CD4-positive, alpha-beta memory T cell (primary cell): ENCODE measurements around the gene DHRS9. TPM values are rescaled to one million over a fixed set of nuclear protein-coding genes. Genes with fewer than 3 reads are reported as not detected.

Source experiments
- CTCF ChIA-PET: fragments of 350-600 bp; sonication (Branson Sonifier 250); formaldehyde crosslinking; loops from one replicate; lab custom pipeline; 2021; ENCODE audit warnings: inconsistent platforms; ENCODE audit not compliant: partially characterized antibody; lab: Charles Lee
- POLR2A ChIA-PET: fragments of 350-600 bp; sonication (Branson Sonifier 250); formaldehyde crosslinking; loops from one replicate; lab custom pipeline; 2021; ENCODE audit not compliant: partially characterized antibody; lab: Charles Lee
- DNase-seq, 5 donors: peaks; one replicate each; pipeline versions ENCODE4 v3.0.0 to v3.0.0-alpha.2; 2020 to 2022; ENCODE audit warnings: mixed read lengths in 1 of 5
- H3K27ac ChIP-seq: one replicate; pipeline ENCODE4 v1.7.0; 2013; ENCODE audit warnings: low read depth, low read length
- H3K27me3 ChIP-seq: 2 replicates; pipeline ENCODE4 v1.7.0; 2013; ENCODE audit warnings: mild to moderate bottlenecking, low read length, moderate library complexity; ENCODE audit not compliant: insufficient read depth
- H3K36me3 ChIP-seq: 2 replicates; pipeline ENCODE4 v1.7.0; 2013; ENCODE audit warnings: mild to moderate bottlenecking, low read length, moderate library complexity; ENCODE audit not compliant: insufficient read depth
- H3K4me1 ChIP-seq: 2 replicates; pipeline ENCODE4 v1.7.0; 2013; ENCODE audit warnings: mild to moderate bottlenecking, low read length, moderate library complexity; ENCODE audit not compliant: insufficient read depth
- H3K4me3 ChIP-seq, 2 donors: one replicate each; pipeline ENCODE4 v1.7.0; 2013; ENCODE audit warnings: low read length in 2 of 2, mild to moderate bottlenecking in 1 of 2
- H3K9me3 ChIP-seq, 2 donors: one replicate each; pipeline ENCODE4 v1.7.0; 2013; ENCODE audit warnings: low read length in 2 of 2, control low read depth in 1 of 2; ENCODE audit not compliant: control insufficient read depth in 1 of 2
- H3K27ac Mint-ChIP-seq, 7 donors: one replicate each; pipeline ENCODE4 v1.8.0; 2020 to 2021; ENCODE audit warnings: mixed read lengths in 7 of 7, mild to moderate bottlenecking in 6 of 7, inconsistent platforms in 3 of 7, moderate library complexity in 3 of 7
- H3K27me3 Mint-ChIP-seq, 2 donors: one replicate each; pipeline ENCODE4 v1.8.0; 2020 to 2021; ENCODE audit warnings: mixed read lengths in 2 of 2
- H3K36me3 Mint-ChIP-seq, 2 donors: one replicate each; pipeline ENCODE4 v1.8.0; 2020 to 2021; ENCODE audit warnings: mixed read lengths in 2 of 2, inconsistent platforms in 1 of 2, mild to moderate bottlenecking in 1 of 2
- H3K4me1 Mint-ChIP-seq, 4 donors: one replicate each; pipeline ENCODE4 v1.8.0; 2020 to 2021; ENCODE audit warnings: mixed read lengths in 4 of 4, mild to moderate bottlenecking in 1 of 4
- H3K4me3 Mint-ChIP-seq, 8 donors: one replicate each; pipeline ENCODE4 v1.8.0; 2020 to 2021; ENCODE audit warnings: mixed read lengths in 8 of 8, mild to moderate bottlenecking in 7 of 8, moderate library complexity in 6 of 8, inconsistent platforms in 3 of 8
- H3K9me3 Mint-ChIP-seq, 8 donors: one replicate each; pipeline ENCODE4 v1.8.0; 2020 to 2021; ENCODE audit warnings: mixed read lengths in 8 of 8, mild to moderate bottlenecking in 5 of 8, inconsistent platforms in 3 of 8, moderate library complexity in 1 of 8
- intact Hi-C: fragments of 100-400 bp; cut with micrococcal nuclease; formaldehyde crosslinking; loops from one replicate; pipeline ENCODE4 v1.15.1; 2023
- polyA plus RNA-seq, 2 donors: library from polyadenylated mRNA; unstranded; fragments of 300-500 nt; fragmentation: Illumina TruSeq; gene quantifications; one replicate each; pipeline ENCODE4 v1.2.3, GENCODE V29; 2021
- total RNA-seq, 2 experiments: library from RNA; stranded (reverse); gene quantifications; one replicate each; pipeline ENCODE4 v1.2.3, GENCODE V29; 2021

Gene DHRS9
- total and polyA plus RNA-seq, 4 experiments from 2014 or later: 0.32 to 0.44 TPM; not detected in 2

DNA sequence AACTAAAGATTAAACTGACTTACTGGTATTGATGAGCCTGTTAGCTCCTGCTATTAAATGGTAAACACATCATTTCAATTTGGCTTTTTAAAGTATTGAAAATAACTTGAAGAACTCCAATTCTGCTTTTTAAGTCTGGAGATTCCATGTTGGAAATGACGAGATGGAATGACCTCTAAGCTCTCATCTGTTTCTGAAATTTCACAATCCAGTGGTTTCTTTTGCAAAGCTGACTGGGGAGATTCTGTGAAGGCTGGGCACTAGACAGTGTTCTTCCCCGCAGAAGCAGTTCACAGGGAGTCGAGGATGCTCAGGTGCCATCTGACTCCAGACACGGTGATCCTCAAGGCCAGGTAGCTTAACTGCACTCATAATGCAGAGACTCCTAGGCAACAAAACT is 44.7 kb downstream of the DHRS9 start:
- no peaks in the 10 kb centered on the region for H3K27me3 ChIP-seq
- Mint-ChIP-seq H3K36me3 (no peaks in the 10 kb centered on the region), H3K4me1 (peaks cover 6 to 10% (median 8%) of the 10 kb centered on the region in 4 donors), H3K27me3 (peaks cover 3 to 4% of the 10 kb centered on the region in 2 donors), H3K4me3 (no peak overlapping the region), H3K9me3 (no peaks in the 10 kb centered on the region), H3K27ac (no peak overlapping the region)
- H3K4me3 ChIP-seq: no peak overlapping the region
- H3K27ac ChIP-seq: no peak overlapping the region
- intact Hi-C loops: no loop called here
- H3K9me3 ChIP-seq: no peaks in the 10 kb centered on the region
- no peaks in the 10 kb centered on the region for H3K36me3 ChIP-seq
- POLR2A ChIA-PET: no interaction called here
- peaks cover 11% of the 10 kb centered on the region for H3K4me1 ChIP-seq
- DNase-seq: no peak
- CTCF ChIA-PET: interaction anchor here (1.0 to 18.6 kb wide), 4 partner anchors 11 to 152 kb away, joined by 3 to 423 read pairs (median 5); no protein-coding TSS in a partner anchor

DNA sequence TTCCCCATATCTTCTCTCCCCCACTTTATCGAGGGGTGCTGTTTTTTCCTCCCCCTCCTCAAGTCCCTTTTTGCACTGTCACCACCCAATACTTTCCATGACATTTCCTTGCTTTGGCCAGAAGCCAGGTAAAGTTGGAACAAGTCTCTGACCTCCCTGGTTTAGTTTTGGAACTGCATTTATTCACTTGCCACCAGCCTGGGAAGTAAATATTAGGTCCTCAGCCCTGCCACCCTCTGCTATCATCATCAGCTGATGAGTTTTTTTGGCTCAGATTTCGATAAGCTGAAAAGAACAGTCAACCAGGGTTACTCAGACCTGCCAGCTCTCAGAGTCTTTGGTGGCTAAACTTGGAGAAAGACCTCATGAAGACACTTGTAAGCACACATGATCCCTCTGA is 47.0 kb downstream of the DHRS9 start:
- CTCF ChIA-PET: interaction anchor here (1.2 to 18.6 kb wide), 2 partner anchors 15 to 24 kb away, joined by 5 to 423 read pairs; no protein-coding TSS in a partner anchor
- DNase-seq: no peak
- Histone ChIP-seq H3K36me3 (no peaks in the 10 kb centered on the region), H3K27ac (no peak overlapping the region), H3K27me3 (no peaks in the 10 kb centered on the region), H3K4me3 (no peak overlapping the region), H3K4me1 (no peaks in the 10 kb centered on the region), H3K9me3 (no peaks in the 10 kb centered on the region)
- no peak overlapping the region for H3K27ac Mint-ChIP-seq
- no peaks in the 10 kb centered on the region for H3K36me3 Mint-ChIP-seq
- peaks cover 0 to 6% (median 0%) of the 10 kb centered on the region in 4 donors for H3K4me1 Mint-ChIP-seq
- no peak overlapping the region for H3K4me3 Mint-ChIP-seq
- no peaks in the 10 kb centered on the region for H3K9me3 Mint-ChIP-seq
- H3K27me3 Mint-ChIP-seq: peaks cover 7 to 11% of the 10 kb centered on the region in 2 donors
- POLR2A ChIA-PET: interaction anchor here (1.2 kb wide), 1 partner anchor 9 kb away, joined by 3 read pairs; no protein-coding TSS in a partner anchor
- intact Hi-C loops: no loop called here

DNA sequence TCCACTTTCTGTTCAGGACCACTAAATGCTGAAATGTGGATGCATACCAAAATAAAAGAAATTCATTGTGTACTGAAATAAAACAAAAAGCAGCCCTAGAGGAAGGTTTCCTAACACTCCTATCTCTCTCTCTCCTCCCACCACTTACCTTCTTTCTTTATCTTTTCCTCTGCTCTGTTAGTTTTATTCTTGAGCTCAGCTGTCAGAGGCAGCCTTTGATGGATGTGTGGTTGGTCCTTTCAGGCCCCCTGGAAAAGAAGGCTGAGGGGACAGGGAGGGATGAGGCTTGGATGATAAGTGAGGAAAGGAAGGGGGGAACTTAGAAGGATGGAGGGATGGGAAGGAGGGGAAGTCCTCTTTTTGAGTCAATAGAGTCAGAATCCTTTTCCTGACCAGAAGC is 47.6 kb downstream of the DHRS9 start:
- Mint-ChIP-seq H3K27ac (no peak overlapping the region), H3K36me3 (no peaks in the 10 kb centered on the region), H3K9me3 (peaks cover 0 to 5% (median 0%) of the 10 kb centered on the region in 8 donors), H3K4me1 (peaks cover 0 to 6% (median 0%) of the 10 kb centered on the region in 4 donors), H3K4me3 (no peak overlapping the region), H3K27me3 (peaks cover 7 to 10% of the 10 kb centered on the region in 2 donors)
- CTCF ChIA-PET: interaction anchor here (6.2 to 18.6 kb wide), 2 partner anchors 7 to 24 kb away, joined by 50 to 423 read pairs; no protein-coding TSS in a partner anchor
- DNase-seq: no peak
- no peak overlapping the region for H3K4me3 ChIP-seq
- H3K36me3 ChIP-seq: no peaks in the 10 kb centered on the region
- intact Hi-C loops: no loop called here
- no peak overlapping the region for H3K27ac ChIP-seq
- H3K27me3 ChIP-seq: no peaks in the 10 kb centered on the region
- no peaks in the 10 kb centered on the region for H3K9me3 ChIP-seq
- no peaks in the 10 kb centered on the region for H3K4me1 ChIP-seq
- POLR2A ChIA-PET: interaction anchor here (1.2 kb wide), 1 partner anchor 8 kb away, joined by 3 read pairs; no protein-coding TSS in a partner anchor

DNA sequence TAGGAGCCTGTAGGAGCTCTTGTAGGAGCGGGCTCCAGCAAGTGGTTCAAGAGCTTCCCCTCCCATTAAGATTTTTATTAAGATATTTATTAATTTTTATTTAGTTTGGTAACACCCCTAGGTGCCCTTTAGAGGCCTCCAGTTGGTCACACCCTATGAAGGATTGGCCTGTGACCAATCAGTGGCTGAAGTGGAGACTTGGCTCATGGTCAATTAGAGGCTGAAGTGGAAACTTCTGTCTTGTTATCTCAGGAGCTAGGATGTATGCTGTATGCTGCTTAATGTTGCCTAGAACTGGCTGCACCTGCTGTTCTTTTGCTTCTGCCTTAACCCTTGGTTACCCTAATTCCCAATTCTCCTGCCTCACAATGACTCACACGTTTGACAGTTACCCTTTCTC is 48.7 kb downstream of the DHRS9 start:
- Histone ChIP-seq H3K36me3 (no peaks in the 10 kb centered on the region), H3K27me3 (no peaks in the 10 kb centered on the region), H3K4me3 (no peak overlapping the region), H3K4me1 (no peaks in the 10 kb centered on the region), H3K27ac (no peak overlapping the region), H3K9me3 (no peaks in the 10 kb centered on the region)
- Mint-ChIP-seq H3K4me3 (no peak overlapping the region), H3K9me3 (peaks cover 0 to 6% (median 0%) of the 10 kb centered on the region in 8 donors), H3K4me1 (peaks cover 0 to 6% (median 0%) of the 10 kb centered on the region in 4 donors), H3K27me3 (peaks cover 7 to 12% of the 10 kb centered on the region in 2 donors), H3K27ac (no peak overlapping the region), H3K36me3 (no peaks in the 10 kb centered on the region)
- intact Hi-C loops: no loop called here
- ChIA-PET POLR2A (no interaction called here), CTCF (interaction anchor here (1.2 to 18.6 kb wide), 3 partner anchors 8 to 23 kb away, joined by 6 to 423 read pairs (median 50); no protein-coding TSS in a partner anchor)
- no peak for DNase-seq

DNA sequence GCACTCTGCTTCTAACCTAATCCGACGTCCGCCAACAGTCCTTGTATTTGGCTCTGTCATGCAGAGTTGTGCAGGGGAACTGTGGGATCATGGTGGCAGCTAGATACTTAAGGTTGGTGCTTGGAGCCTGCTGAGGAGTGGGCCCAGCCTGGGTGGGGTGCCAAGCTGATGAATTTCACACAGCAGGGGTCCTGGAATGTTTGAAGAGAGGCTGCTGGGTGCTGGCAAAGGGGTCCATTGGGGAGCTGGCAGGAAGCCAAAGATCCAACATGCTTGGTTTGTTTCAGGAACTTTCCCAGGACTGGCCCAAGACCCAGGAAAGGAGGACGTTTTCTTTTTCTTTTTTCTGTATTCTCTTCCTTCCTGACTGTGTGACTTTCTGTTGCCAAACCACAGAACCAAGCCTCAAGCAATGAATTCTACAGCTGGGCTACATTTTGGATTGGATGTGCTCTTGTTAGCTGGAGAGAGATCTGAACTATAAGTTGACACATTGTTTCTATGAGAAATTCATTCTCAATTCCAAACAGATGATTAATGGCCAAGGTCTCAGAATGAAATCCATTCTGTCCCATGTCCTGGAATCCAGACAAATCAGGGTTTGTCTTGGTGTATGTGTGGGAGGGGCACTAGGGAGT is 49.9 kb downstream of the DHRS9 start:
- Mint-ChIP-seq H3K9me3 (peaks cover 0 to 6% (median 0%) of the 10 kb centered on the region in 8 donors), H3K4me3 (no peak overlapping the region), H3K27ac (no peak overlapping the region), H3K4me1 (peaks cover 0 to 6% (median 0%) of the 10 kb centered on the region in 4 donors), H3K27me3 (peaks cover 7 to 13% of the 10 kb centered on the region in 2 donors), H3K36me3 (no peaks in the 10 kb centered on the region)
- H3K27ac ChIP-seq: no peak overlapping the region
- no peaks in the 10 kb centered on the region for H3K4me1 ChIP-seq
- DNase-seq: no peak
- H3K4me3 ChIP-seq: no peak overlapping the region
- intact Hi-C loops: no loop called here
- H3K27me3 ChIP-seq: no peaks in the 10 kb centered on the region
- ChIA-PET CTCF (interaction anchor here (0.7 to 18.6 kb wide), 5 partner anchors 9 to 157 kb away, joined by 3 to 423 read pairs (median 13); no protein-coding TSS in a partner anchor), POLR2A (no interaction called here)
- H3K9me3 ChIP-seq: no peaks in the 10 kb centered on the region
- H3K36me3 ChIP-seq: no peaks in the 10 kb centered on the region

DNA sequence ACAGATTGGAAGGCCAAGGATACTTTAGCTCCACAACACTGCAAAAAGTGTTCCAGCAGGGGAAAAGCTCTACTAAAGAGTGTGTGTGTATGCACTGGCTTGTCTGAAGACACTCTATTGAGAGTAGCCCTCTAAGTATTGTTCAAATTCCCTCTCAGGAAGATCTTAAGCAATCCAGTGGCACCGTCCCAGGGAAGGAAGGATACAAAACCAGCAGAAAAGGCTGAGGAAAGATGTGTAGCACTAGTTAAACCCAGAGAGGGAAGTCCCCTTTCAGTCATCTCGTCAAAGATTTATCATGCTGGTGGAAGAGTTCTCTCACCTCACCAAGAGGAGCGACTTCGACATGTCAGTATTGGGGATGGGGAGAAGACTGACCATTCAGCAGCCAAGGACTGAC is 50.5 kb downstream of the DHRS9 start:
- DNase-seq: no peak
- H3K4me1 Mint-ChIP-seq: peaks cover 0 to 6% (median 0%) of the 10 kb centered on the region in 4 donors
- no peaks in the 10 kb centered on the region for H3K9me3 ChIP-seq
- H3K36me3 ChIP-seq: no peaks in the 10 kb centered on the region
- no peak overlapping the region for H3K4me3 Mint-ChIP-seq
- no peaks in the 10 kb centered on the region for H3K4me1 ChIP-seq
- H3K27me3 Mint-ChIP-seq: peaks cover 7 to 13% of the 10 kb centered on the region in 2 donors
- no peak overlapping the region for H3K27ac Mint-ChIP-seq
- H3K9me3 Mint-ChIP-seq: peaks cover 0 to 6% (median 0%) of the 10 kb centered on the region in 8 donors
- intact Hi-C loops: no loop called here
- ChIA-PET CTCF (interaction anchor here (0.7 to 18.6 kb wide), 4 partner anchors 10 to 158 kb away, joined by 3 to 423 read pairs (median 32); no protein-coding TSS in a partner anchor), POLR2A (no interaction called here)
- no peak overlapping the region for H3K4me3 ChIP-seq
- no peaks in the 10 kb centered on the region for H3K27me3 ChIP-seq
- no peaks in the 10 kb centered on the region for H3K36me3 Mint-ChIP-seq
- no peak overlapping the region for H3K27ac ChIP-seq

DNA sequence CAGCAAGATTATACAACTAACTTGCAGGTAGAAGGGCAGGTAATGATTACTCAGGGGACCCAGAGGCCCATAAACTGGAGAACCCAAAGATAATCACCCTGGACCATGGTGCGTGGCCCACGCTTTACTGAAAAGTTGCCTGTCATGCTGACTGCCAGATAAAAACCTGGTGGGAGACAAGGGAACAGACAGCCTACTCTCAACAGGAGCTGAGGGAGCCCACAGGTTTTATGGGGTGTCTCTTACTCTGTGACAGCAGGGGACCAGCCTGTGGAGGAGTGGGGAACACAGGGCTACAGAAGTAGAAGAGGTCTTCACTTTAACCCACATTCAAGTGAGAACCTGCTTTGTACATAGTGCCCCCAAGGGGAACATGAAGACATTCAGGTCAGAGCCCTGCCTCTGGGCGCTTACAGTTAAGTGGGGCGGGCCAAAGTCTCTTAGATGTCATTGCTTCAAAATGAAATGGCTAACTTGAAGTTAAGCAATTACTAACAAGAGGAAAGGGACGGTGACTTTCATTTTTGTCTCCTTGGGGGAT is 60.4 kb downstream of the DHRS9 start:
- Mint-ChIP-seq H3K4me3 (no peak overlapping the region), H3K9me3 (no peaks in the 10 kb centered on the region), H3K4me1 (peaks cover 0 to 6% (median 3%) of the 10 kb centered on the region in 4 donors), H3K27ac (no peak overlapping the region), H3K27me3 (no peaks in the 10 kb centered on the region), H3K36me3 (no peaks in the 10 kb centered on the region)
- ChIA-PET POLR2A (no interaction called here), CTCF (interaction anchor here (0.7 to 3.7 kb wide), 5 partner anchors 12 to 1752 kb away, joined by 3 to 154 read pairs (median 68); no protein-coding TSS in a partner anchor)
- H3K27me3 ChIP-seq: no peaks in the 10 kb centered on the region
- H3K9me3 ChIP-seq: no peaks in the 10 kb centered on the region
- H3K4me1 ChIP-seq: no peaks in the 10 kb centered on the region
- no peak overlapping the region for H3K27ac ChIP-seq
- no peaks in the 10 kb centered on the region for H3K36me3 ChIP-seq
- DNase-seq: no peak
- intact Hi-C loops: no loop called here
- no peak overlapping the region for H3K4me3 ChIP-seq
